HepG2 (cell line): ENCODE data around the gene NRL. TPM values are rescaled to one million over a fixed set of nuclear protein-coding genes. Genes with fewer than 3 reads are reported as not detected.
A peak's percentile ranks its signal among the peaks of the same experiment; 100 is the strongest.

ENCODE experiments used
- CEBPG ChIP-seq: IDR thresholded peaks from 2 replicates; pipeline ENCODE4 v1.6.1; 2016
- CENPT ChIP-seq: sonication (generic); formaldehyde crosslinking; IDR thresholded peaks from 2 replicates; pipeline ENCODE4 v1.8.0; 2022; ENCODE audit warnings: low read depth, mild to moderate bottlenecking, moderate library complexity, missing genetic modification reagents
- HDAC2 ChIP-seq: sonication (generic); formaldehyde crosslinking; IDR thresholded peaks from 2 replicates; pipeline ENCODE4 v1.4.0; 2020; ENCODE audit warnings: missing genetic modification reagents
- HIVEP1 ChIP-seq: sonication (generic); formaldehyde crosslinking; IDR thresholded peaks from 2 replicates; pipeline ENCODE4 v1.4.0; 2020; ENCODE audit warnings: mild to moderate bottlenecking, missing genetic modification reagents
- MED1 ChIP-seq: sonication (generic); formaldehyde crosslinking; IDR thresholded peaks from 2 replicates; pipeline ENCODE4 v1.4.0; 2020; ENCODE audit warnings: missing genetic modification reagents
- MYNN ChIP-seq: sonication (generic); formaldehyde crosslinking; IDR thresholded peaks from 2 replicates; pipeline ENCODE4 v1.4.0; 2020; ENCODE audit warnings: mild to moderate bottlenecking, low read depth, missing genetic modification reagents
- PHF20 ChIP-seq: sonication (generic); formaldehyde crosslinking; IDR thresholded peaks from 2 replicates; pipeline ENCODE4 v1.5.0; 2020; ENCODE audit warnings: mild to moderate bottlenecking, missing genetic modification reagents
- RFXAP ChIP-seq: sonication (generic); formaldehyde crosslinking; IDR thresholded peaks from 2 replicates; pipeline ENCODE4 v1.4.0; 2020; ENCODE audit warnings: missing genetic modification reagents, borderline replicate concordance
- SMC3 ChIP-seq: IDR thresholded peaks from 2 replicates; pipeline ENCODE4 v1.6.1; 2011; ENCODE audit warnings: low read length, improper control_type of control experiment
- TARDBP ChIP-seq: sonication (generic); formaldehyde crosslinking; IDR thresholded peaks from 2 replicates; pipeline ENCODE4 v1.8.0; 2022; ENCODE audit warnings: mild to moderate bottlenecking, missing genetic modification reagents
- TOPORS ChIP-seq: sonication (generic); formaldehyde crosslinking; IDR thresholded peaks from 2 replicates; pipeline ENCODE4 v1.8.0; 2023; ENCODE audit warnings: mild to moderate bottlenecking, missing genetic modification reagents
- ZKSCAN5 ChIP-seq: sonication (generic); formaldehyde crosslinking; IDR thresholded peaks from 2 replicates; pipeline ENCODE4 v1.5.1; 2020; ENCODE audit warnings: mild to moderate bottlenecking, missing genetic modification reagents
- ZNF180 ChIP-seq: sonication (generic); formaldehyde crosslinking; IDR thresholded peaks from 2 replicates; pipeline ENCODE4 v1.4.0; 2020; ENCODE audit warnings: low read depth, missing genetic modification reagents, borderline replicate concordance
- ZNF563 ChIP-seq: sonication (generic); formaldehyde crosslinking; IDR thresholded peaks from 2 replicates; pipeline ENCODE4 v1.8.0; 2022; ENCODE audit warnings: mild to moderate bottlenecking, moderate library complexity, missing genetic modification reagents
- ZNF652 ChIP-seq: IDR thresholded peaks from 2 replicates; pipeline ENCODE4 v1.6.1; 2016; ENCODE audit warnings: low read depth, borderline replicate concordance
- ZNF749 ChIP-seq: sonication (generic); formaldehyde crosslinking; IDR thresholded peaks from 2 replicates; pipeline ENCODE4 v1.8.0; 2022; ENCODE audit warnings: mild to moderate bottlenecking, missing genetic modification reagents, moderate library complexity, borderline replicate concordance
- ZNF766 ChIP-seq: sonication (generic); formaldehyde crosslinking; IDR thresholded peaks from 2 replicates; pipeline ENCODE4 v1.5.0; 2020; ENCODE audit warnings: missing genetic modification reagents, borderline replicate concordance
- ZNF776 ChIP-seq: sonication (generic); formaldehyde crosslinking; IDR thresholded peaks from 2 replicates; pipeline ENCODE4 v1.4.0; 2020; ENCODE audit warnings: mild to moderate bottlenecking, missing genetic modification reagents
- ZNF782 ChIP-seq: sonication (generic); formaldehyde crosslinking; IDR thresholded peaks from 2 replicates; pipeline ENCODE4 v1.4.0; 2020; ENCODE audit warnings: missing genetic modification reagents, mild to moderate bottlenecking, borderline replicate concordance
- ZZZ3 ChIP-seq: sonication (generic); formaldehyde crosslinking; IDR thresholded peaks from 2 replicates; pipeline ENCODE4 v1.4.0; 2020; ENCODE audit warnings: missing genetic modification reagents, mild to moderate bottlenecking, borderline replicate concordance
- polyA plus RNA-seq, 8 experiments: library from polyadenylated mRNA; depleted of rRNA in 3 of 8; stranded (reverse) in 7 of 8; unstranded in 1 of 8; fragments of >200 nt; fragmentation: Illumina TruSeq in 4 of 8; extraction: Trizol in 4 of 8; gene quantifications; 2 replicates each; pipeline versions ENCODE4 v1.2.1 to v1.2.3, GENCODE V29; 2011 to 2016; ENCODE audit warnings: low read depth in 4 of 8, missing spikeins in 1 of 8, mixed read lengths in 1 of 8; ENCODE audit not compliant: insufficient read depth in 1 of 8
- total RNA-seq, 5 experiments: library from RNA; depleted of rRNA; stranded (reverse); fragments of >200 nt; fragmentation: Illumina TruSeq; extraction: Trizol; gene quantifications; 2 replicates each; pipeline ENCODE4 v1.2.3, GENCODE V29; 2016; ENCODE audit warnings: low read depth in 1 of 5
- TF ChIP-seq, protein P1 (sequence below): sonication (generic); formaldehyde crosslinking; IDR thresholded peaks from 2 replicates; pipeline ENCODE4 v1.5.1; 2020; ENCODE audit warnings: mild to moderate bottlenecking, moderate library complexity, missing genetic modification reagents
- TF ChIP-seq, protein P2 (sequence below): sonication (generic); formaldehyde crosslinking; IDR thresholded peaks from 2 replicates; pipeline ENCODE4 v1.5.1; 2020; ENCODE audit warnings: missing genetic modification reagents, mild to moderate bottlenecking, borderline replicate concordance
- TF ChIP-seq, protein P3 (sequence below): sonication (generic); formaldehyde crosslinking; IDR thresholded peaks from 2 replicates; pipeline ENCODE4 v1.4.0; 2020; ENCODE audit warnings: missing genetic modification reagents
- TF ChIP-seq, protein P4 (sequence below): sonication (generic); formaldehyde crosslinking; IDR thresholded peaks from 2 replicates; pipeline ENCODE4 v1.4.0; 2020; ENCODE audit warnings: missing genetic modification reagents, borderline replicate concordance

NRL gene
- total and polyA plus RNA-seq, 2 of the 13 experiments (the other 11 are each of a cell fraction or from before 2014, with no cell fraction given), result 2.5 to 4.7 TPM

DNA sequence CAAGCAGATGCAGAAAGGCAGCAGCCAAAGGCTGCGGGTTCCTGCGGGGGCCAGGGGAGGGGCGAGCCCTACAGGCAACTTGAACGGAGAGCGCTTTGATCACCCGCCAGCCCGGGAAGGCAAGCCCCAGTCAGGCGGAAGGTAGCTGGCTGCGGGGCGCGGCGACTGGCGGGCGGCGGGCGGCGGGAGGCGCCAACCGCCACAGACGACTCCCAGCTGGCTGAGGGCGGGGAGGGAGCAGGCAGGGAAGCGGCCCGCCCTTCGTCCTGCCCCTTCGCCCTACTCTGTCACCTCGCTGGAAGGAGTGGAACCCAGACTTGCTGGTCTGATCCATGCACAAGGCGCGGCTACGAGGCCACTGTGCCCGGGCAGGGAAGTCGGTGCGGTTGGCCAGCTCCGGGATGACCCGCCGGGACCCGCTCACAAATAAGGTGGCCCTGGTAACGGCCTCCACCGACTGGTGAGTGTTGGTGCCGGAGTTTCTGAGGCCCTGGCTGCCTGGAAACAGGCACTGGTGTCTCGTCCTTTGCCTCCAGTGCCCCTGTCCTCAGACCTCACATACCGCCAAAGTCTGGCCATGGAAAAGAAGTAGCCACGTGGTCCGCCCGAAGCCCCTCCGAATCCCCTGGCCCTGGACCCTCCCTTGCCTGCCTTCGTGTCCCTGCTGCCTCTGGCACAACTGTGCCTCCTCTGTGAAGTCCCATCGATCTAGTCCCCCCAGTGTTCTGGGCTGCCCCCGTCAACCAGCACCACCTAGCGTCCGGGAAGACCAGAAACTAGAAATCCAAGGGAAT is 78.4 kb downstream of the NRL start (continued):
- TF ChIP-seq CENPT (CRISPR knock-in tag) (0 out of 2 replicates have a peak, but pooled peaks have one; percentile 75), RFXAP (CRISPR knock-in tag) (no peak; the same call in 1 of the 2 replicates), ZNF776 (CRISPR knock-in tag) (no peak), CEBPG (peak; percentile 69), ZNF180 (no peak), HDAC2 (CRISPR knock-in tag) (peak; percentile 51; the same call in 1 of the 2 replicates), MYNN (CRISPR knock-in tag) (peak; percentile 63; the same call in 1 of the 2 replicates), ZNF782 (CRISPR knock-in tag) (peak; percentile 94), TARDBP (CRISPR knock-in tag) (peak; percentile 88), ZZZ3 (peak; percentile 90), ZNF652 (CRISPR knock-in tag) (0 out of 2 replicates have a peak, but pooled peaks have one; percentile 33), HIVEP1 (CRISPR knock-in tag) (peak; percentile 75; the same call in 1 of the 2 replicates), ZNF563 (CRISPR knock-in tag) (peak; percentile 82), ZNF766 (CRISPR knock-in tag) (no peak; the same call in 1 of the 2 replicates), MED1 (CRISPR knock-in tag) (peak; percentile 59), ZKSCAN5 (CRISPR knock-in tag) (peak; percentile 78), ZNF749 (CRISPR knock-in tag) (peak; percentile 85; the same call in 1 of the 2 replicates), SMC3 (peak; percentile 80), TOPORS (CRISPR knock-in tag) (peak; percentile 81; the same call in 1 of the 2 replicates), PHF20 (CRISPR knock-in tag) (peak; percentile 55)
- TF ChIP-seq, protein P1, sequence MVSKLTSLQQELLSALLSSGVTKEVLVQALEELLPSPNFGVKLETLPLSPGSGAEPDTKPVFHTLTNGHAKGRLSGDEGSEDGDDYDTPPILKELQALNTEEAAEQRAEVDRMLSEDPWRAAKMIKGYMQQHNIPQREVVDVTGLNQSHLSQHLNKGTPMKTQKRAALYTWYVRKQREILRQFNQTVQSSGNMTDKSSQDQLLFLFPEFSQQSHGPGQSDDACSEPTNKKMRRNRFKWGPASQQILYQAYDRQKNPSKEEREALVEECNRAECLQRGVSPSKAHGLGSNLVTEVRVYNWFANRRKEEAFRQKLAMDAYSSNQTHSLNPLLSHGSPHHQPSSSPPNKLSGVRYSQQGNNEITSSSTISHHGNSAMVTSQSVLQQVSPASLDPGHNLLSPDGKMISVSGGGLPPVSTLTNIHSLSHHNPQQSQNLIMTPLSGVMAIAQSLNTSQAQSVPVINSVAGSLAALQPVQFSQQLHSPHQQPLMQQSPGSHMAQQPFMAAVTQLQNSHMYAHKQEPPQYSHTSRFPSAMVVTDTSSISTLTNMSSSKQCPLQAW (CRISPR knock-in tag), result peak; percentile 93
- TF ChIP-seq, protein P2, sequence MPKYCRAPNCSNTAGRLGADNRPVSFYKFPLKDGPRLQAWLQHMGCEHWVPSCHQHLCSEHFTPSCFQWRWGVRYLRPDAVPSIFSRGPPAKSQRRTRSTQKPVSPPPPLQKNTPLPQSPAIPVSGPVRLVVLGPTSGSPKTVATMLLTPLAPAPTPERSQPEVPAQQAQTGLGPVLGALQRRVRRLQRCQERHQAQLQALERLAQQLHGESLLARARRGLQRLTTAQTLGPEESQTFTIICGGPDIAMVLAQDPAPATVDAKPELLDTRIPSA (CRISPR knock-in tag), result no peak
- TF ChIP-seq, protein P3, sequence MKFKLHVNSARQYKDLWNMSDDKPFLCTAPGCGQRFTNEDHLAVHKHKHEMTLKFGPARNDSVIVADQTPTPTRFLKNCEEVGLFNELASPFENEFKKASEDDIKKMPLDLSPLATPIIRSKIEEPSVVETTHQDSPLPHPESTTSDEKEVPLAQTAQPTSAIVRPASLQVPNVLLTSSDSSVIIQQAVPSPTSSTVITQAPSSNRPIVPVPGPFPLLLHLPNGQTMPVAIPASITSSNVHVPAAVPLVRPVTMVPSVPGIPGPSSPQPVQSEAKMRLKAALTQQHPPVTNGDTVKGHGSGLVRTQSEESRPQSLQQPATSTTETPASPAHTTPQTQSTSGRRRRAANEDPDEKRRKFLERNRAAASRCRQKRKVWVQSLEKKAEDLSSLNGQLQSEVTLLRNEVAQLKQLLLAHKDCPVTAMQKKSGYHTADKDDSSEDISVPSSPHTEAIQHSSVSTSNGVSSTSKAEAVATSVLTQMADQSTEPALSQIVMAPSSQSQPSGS, result peak; percentile 65; the same call in 1 of the 2 replicates
- TF ChIP-seq, protein P4, sequence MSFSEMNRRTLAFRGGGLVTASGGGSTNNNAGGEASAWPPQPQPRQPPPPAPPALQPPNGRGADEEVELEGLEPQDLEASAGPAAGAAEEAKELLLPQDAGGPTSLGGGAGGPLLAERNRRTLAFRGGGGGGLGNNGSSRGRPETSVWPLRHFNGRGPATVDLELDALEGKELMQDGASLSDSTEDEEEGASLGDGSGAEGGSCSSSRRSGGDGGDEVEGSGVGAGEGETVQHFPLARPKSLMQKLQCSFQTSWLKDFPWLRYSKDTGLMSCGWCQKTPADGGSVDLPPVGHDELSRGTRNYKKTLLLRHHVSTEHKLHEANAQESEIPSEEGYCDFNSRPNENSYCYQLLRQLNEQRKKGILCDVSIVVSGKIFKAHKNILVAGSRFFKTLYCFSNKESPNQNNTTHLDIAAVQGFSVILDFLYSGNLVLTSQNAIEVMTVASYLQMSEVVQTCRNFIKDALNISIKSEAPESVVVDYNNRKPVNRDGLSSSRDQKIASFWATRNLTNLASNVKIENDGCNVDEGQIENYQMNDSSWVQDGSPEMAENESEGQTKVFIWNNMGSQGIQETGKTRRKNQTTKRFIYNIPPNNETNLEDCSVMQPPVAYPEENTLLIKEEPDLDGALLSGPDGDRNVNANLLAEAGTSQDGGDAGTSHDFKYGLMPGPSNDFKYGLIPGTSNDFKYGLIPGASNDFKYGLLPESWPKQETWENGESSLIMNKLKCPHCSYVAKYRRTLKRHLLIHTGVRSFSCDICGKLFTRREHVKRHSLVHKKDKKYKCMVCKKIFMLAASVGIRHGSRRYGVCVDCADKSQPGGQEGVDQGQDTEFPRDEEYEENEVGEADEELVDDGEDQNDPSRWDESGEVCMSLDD, result peak; percentile 65; the same call in 1 of the 2 replicates
